ENCODE measurements around the gene EPB41L1. TPM values are rescaled to one million over a fixed set of nuclear protein-coding genes. Genes with fewer than 3 reads are reported as not detected.

EPB41L1 gene
- total RNA-seq, 4 donors from 2014 or later = 27.7 to 53.8 (median 34.4) TPM

DNA sequence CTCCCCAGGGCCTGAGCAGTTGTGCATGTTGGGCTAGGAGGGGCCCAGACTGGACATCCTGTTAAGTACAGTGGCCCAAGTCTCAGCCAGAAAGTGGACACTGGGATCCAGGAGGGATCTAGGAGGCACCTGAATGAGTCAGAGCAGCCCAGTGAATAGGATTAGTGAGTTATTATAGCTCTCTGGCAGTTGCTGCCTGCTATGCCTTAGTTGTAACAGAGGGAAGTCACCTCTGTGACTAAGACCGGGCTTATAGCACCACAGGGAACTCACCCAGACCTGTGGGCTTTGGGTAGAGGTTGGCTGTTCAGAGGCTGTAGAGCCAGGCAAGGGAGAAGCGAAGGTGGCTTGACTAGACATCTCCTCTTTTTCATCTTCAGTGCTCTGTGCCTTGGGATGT, 42.7 kb downstream of the EPB41L1 start:
- Histone ChIP-seq H3K27ac (replicated peaks in 1 of 4) (no peak overlapping the region), H3K27me3 (no peaks in the 10 kb centered on the region), H3K36me3 (peaks cover 8 to 75% (median 35%) of the 10 kb centered on the region in 4 donors), H3K9me3 (no peaks in the 10 kb centered on the region), H3K4me1 (no peaks in the 10 kb centered on the region), H3K4me3 (no peak overlapping the region)
- no peak for DNase-seq (ENCODE audit: extremely low spot score)
- 80% methylated on average over 2 of the region's 2 CpGs for WGBS
- TF ChIP-seq, protein P1, sequence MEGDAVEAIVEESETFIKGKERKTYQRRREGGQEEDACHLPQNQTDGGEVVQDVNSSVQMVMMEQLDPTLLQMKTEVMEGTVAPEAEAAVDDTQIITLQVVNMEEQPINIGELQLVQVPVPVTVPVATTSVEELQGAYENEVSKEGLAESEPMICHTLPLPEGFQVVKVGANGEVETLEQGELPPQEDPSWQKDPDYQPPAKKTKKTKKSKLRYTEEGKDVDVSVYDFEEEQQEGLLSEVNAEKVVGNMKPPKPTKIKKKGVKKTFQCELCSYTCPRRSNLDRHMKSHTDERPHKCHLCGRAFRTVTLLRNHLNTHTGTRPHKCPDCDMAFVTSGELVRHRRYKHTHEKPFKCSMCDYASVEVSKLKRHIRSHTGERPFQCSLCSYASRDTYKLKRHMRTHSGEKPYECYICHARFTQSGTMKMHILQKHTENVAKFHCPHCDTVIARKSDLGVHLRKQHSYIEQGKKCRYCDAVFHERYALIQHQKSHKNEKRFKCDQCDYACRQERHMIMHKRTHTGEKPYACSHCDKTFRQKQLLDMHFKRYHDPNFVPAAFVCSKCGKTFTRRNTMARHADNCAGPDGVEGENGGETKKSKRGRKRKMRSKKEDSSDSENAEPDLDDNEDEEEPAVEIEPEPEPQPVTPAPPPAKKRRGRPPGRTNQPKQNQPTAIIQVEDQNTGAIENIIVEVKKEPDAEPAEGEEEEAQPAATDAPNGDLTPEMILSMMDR (IDR thresholded peaks at IDR 0.05) = no peak
- TF ChIP-seq EP300 (IDR thresholded peaks at IDR 0.05) = no peak
- TF ChIP-seq POLR2A (IDR thresholded peaks at IDR 0.05; ENCODE audit: low read depth) = no peak
- no peak for TF ChIP-seq POLR2AphosphoS5 (IDR thresholded peaks at IDR 0.05)
- intact Hi-C loops (cut with DNase I) = loop anchor here (5.0 kb wide), 1 partner anchor 205 kb away; no protein-coding TSS in a partner anchor

GRCh38 chr20:36199345-36200257, 45.1 kb downstream of the EPB41L1 start:
- no peak for TF ChIP-seq EP300 (IDR thresholded peaks at IDR 0.05)
- TF ChIP-seq, protein P1 (IDR thresholded peaks at IDR 0.05) = peak; percentile 80 to 94 (median 91)
- intact Hi-C loops (cut with DNase I) = loop anchor here (1.0 to 5.0 kb wide), 2 partner anchors 43 to 207 kb away; no protein-coding TSS in a partner anchor
- DNase-seq (ENCODE audit: extremely low spot score) = peak; percentile 95
- 52% methylated on average over 4 of the region's 6 CpGs for WGBS
- Histone ChIP-seq H3K27me3 (no peaks in the 10 kb centered on the region), H3K27ac (replicated peaks in 1 of 4) (no peak overlapping the region), H3K4me1 (peaks cover 0 to 8% (median 3%) of the 10 kb centered on the region in 4 donors), H3K9me3 (no peaks in the 10 kb centered on the region), H3K4me3 (no peak overlapping the region), H3K36me3 (peaks cover 0 to 57% (median 27%) of the 10 kb centered on the region in 4 donors)

DNA sequence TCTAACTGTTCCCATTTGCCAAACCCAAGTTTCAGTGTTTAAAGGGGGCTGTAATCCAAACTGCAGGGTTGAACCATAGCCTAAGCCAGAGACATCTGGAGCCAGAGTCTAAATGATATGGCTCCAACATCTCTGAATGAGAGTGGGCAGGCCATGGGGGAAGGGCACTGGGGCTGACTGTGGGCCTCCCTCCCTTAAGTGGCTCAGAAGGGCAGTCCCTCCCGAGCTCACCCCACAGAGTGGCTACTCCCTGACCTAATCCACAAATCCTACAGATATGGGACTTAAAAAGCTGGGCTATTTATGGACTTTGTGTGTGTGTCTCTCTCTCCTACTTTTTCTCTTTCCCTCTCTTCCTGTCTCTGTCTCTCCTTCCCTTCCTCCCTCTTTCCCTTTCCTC, 45.9 kb downstream of the EPB41L1 start:
- no peaks in the 10 kb centered on the region for H3K27me3 ChIP-seq
- no peak overlapping the region for H3K4me3 ChIP-seq
- peaks cover 0 to 8% (median 3%) of the 10 kb centered on the region in 4 donors for H3K4me1 ChIP-seq
- TF ChIP-seq POLR2A (IDR thresholded peaks at IDR 0.05; ENCODE audit: low read depth) = no peak
- no peak for TF ChIP-seq EP300 (IDR thresholded peaks at IDR 0.05)
- TF ChIP-seq, protein P1 (IDR thresholded peaks at IDR 0.05) = no peak
- no peak for TF ChIP-seq POLR2AphosphoS5 (IDR thresholded peaks at IDR 0.05)
- DNase-seq (ENCODE audit: extremely low spot score) = no peak
- H3K36me3 ChIP-seq = peaks cover 0 to 49% (median 20%) of the 10 kb centered on the region in 4 donors
- no peak overlapping the region for H3K27ac ChIP-seq (replicated peaks in 1 of 4)
- no peaks in the 10 kb centered on the region for H3K9me3 ChIP-seq
- intact Hi-C loops (cut with DNase I) = no loop called here
- 89% methylated on average over 1 of the region's 1 CpG for whole genome bisulfite sequencing

DNA sequence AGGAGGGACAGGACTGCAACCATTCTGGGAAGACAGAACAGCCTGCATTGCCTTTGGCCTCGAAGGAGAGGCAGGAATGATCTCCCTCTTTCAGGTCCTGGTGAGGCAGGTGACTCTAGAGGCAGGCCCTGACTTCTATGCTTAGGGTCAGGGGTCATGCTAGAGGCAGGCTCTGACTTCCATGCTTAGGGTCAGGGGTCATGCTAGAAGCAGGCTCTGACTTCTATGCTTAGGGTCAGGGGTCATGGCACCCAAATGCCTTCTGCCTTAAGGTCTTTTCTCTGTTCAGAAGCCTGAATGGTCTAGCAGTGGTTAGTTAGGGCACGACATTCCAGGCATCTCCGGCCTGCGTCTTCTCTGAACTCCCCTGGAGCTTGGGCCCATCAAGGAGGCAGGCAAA, 46.7 kb downstream of the EPB41L1 start:
- 85% methylated on average over 4 of the region's 4 CpGs for WGBS
- H3K9me3 ChIP-seq = no peaks in the 10 kb centered on the region
- no peak for TF ChIP-seq EP300 (IDR thresholded peaks at IDR 0.05)
- TF ChIP-seq, protein P1 (IDR thresholded peaks at IDR 0.05) = no peak
- no peak for TF ChIP-seq POLR2AphosphoS5 (IDR thresholded peaks at IDR 0.05)
- TF ChIP-seq POLR2A (IDR thresholded peaks at IDR 0.05; ENCODE audit: low read depth) = no peak
- H3K4me3 ChIP-seq = no peak overlapping the region
- H3K4me1 ChIP-seq = peaks cover 0 to 8% (median 3%) of the 10 kb centered on the region in 4 donors
- intact Hi-C loops (cut with DNase I) = no loop called here
- no peak for DNase-seq (ENCODE audit: extremely low spot score)
- H3K36me3 ChIP-seq = peaks cover 0 to 49% (median 19%) of the 10 kb centered on the region in 4 donors
- H3K27ac ChIP-seq (replicated peaks in 1 of 4) = no peak overlapping the region
- H3K27me3 ChIP-seq = no peaks in the 10 kb centered on the region

All from esophagus muscularis mucosa (tissue), 4 donors.